Renal pelvis (tissue), 4 donors: ENCODE data around the gene HS6ST3. TPM values are rescaled to one million over a fixed set of nuclear protein-coding genes. Genes with fewer than 3 reads are reported as not detected.

Experiments
- DNase-seq: peaks from one replicate; pipeline ENCODE4 v3.0.0-alpha.2; 2013
- polyA plus RNA-seq, 3 donors: library from polyadenylated mRNA; unstranded; fragments of 120-200 nt; gene quantifications; one replicate each; pipeline ENCODE4 v1.2.1, GENCODE V29; 2013; ENCODE audit not compliant: insufficient read length in 3 of 3

Gene HS6ST3
- polyA plus RNA-seq, 3 donors = 2.5 to 2.9 (median 2.7) TPM

DNA sequence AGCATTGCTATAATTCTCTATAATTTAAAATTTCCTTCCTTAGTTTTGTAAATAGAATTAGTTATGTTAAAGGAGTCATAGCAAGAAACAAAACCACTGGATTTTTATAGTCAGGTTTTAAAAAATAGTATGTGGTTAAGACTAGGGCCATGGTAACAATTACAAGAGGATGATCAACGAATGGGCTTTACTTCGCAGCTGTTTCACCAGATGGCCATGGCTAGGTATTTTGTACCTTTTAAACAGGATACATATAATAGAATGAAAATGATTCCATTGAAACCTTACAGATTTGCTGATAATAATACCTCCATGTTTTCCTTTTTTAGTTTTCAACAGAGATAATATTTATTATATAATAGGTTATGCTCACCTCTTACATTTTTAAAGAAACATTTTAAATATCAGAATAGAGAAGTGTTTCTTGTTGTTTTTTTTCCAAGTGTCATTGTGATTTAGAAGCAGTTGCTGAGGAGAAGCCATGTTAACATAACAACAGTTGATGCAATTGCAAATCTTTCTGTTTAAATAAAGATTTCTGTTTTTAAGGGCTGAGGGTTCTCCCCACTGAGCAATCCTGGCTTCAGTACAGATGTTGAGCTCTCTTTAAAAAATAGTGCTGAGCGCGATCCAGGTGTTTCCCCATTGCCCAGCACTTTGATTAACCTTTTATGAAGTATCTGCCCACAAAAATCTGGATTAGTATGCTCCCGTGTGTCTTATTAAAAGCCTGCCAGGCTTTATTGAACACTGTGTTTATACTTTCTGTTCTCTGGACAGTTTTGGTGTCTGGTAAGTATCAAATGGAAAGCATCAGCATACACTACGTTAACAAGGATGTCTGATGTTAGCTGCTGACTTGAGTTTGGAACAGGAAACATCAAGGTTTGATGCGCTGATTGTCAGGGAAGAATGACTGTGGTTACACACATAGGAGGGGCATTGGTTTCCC is 205.3 kb downstream of the HS6ST3 start:
- DNase-seq = no peak

DNA sequence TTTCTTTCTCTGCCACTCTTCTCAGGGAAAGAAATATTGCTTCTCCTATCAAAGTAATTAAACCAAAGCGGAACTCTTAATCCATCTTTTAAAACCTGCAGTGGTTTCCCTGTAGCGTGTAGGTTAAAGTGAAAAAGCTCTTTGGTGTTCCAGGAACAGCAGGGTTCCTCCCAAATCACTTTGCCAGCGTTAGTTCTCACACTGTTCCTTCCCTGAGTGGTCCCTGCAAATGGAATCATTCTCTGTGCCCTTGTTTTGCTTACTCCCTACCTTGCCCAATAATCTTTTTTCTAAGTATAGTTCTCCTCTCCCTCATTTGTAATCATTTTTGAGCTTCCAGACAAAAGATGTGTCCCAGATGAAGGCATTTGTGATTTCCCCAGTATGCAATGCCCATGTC is 207.5 kb downstream of the HS6ST3 start:
- no peak for DNase-seq

DNA sequence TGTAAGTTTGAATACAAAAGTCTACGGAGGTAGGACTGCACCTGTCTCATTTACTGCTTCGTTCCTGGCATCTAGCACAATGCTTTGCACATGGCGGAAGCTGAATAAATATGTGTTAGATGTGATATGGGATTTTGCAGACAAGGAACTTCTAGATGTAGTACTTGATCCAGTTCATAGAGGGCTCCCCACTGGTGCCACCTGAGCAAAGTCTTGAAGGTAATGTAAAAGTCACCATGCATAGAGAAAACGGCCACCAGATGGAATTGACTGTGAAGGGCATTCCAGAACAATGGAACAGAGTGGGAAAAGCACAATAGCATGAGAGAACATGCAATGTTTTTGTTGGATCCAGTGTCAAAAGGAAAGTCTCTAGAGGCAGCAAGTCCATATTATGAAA is 209.3 kb downstream of the HS6ST3 start:
- no peak for DNase-seq

DNA sequence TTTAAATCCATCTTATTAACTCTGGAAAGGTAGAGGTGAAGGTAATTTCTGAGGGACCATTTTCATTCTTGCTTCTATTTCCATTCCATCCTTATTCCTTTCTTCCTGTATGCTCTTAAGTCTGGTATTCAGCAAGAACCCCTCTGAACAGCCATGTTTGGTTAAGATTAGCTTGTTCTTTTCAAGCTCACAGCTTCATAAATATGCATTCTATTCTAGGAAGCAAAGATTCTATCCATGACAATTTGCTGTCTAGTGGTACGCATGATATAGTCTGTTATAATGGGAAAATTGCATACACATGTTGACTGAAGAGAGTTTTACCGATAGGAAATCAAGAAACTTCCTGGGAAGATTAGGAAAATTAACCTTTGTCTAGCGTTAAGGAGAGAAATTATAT is 218.7 kb downstream of the HS6ST3 start:
- no peak for DNase-seq

DNA sequence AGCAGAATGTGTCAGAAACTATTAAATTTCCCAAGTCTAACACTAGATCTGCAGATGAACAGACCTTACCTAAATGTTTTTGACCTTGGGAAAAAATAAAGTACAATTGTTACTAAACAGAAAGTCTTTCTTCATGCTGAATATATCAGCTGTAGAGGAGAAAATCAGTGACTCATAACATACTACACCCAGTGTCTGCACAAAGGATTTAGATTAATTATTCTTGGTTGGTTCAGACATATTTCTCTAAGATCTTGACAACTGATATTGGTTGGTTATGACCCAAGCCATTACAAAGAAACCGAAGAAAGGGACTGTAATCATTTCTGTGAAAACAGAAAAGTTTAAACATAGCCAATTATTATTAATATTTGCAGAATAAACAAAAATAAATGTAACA is 225.1 kb downstream of the HS6ST3 start:
- DNase-seq = no peak

DNA sequence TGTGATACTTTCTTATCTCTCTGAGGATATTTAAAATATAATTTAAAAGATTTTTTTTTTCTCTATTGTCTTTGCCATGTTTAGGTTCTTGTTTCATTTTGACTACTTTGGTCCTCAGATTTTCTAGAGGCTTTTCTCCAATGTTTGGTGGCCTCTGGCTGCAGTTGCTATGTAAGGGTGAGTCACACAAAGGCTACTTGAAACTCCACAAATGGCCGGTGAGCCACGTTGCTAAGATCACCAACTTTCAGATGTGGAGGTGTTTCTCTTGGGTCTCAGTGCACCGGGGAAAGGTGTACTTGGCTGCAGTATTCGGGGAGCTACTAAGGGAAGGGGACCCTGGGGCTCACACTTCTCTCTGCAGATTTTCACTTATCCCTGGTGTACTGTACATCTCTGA is 248.1 kb downstream of the HS6ST3 start:
- DNase-seq = no peak

DNA sequence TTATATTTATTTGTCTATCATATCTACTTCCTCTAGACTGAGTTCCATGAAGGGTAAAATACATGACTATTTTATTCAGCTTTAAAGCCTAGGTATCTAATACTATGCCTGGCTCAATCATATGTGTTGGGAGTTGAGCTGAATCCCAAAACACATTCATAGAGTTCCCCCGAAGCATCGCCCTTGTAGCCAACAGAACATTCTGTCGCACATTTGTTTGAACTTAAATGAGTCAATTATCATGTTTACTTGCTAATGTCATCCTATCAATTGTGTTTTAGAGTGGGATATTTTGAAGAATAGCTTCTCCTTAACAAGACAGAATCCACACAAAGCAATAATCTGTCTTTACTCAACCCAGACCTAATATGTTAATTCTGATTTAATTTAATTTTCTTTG is 252.4 kb downstream of the HS6ST3 start:
- no peak for DNase-seq

DNA sequence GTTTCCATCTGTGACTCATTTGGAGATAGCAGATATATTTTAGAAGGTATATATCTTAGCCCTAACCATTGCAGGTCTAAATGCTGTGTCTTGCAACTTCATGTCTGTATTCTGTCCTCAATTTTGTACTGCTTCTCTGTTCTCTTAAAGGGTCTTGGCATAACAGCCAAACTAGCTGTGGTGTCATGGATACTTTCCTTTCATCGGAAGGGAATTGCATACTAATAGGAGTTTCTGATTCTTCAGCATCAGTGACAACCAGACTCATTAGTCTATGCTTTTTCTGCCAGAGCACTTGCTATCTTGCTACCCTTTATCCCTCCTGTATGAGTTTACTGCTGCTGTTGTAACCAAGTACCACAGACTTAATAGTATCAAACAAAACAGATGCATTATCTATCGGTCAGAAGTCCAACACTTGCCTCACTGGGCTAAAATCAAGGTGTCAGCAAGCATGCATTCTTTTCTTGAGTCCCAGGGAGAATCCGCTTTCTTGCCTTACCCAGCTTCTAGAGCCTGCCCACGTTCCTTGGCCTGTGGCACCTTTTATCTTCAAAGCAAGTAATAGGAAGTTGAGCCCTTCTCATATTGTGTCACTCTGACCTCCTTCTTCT is 253.1 kb downstream of the HS6ST3 start:
- no peak for DNase-seq

DNA sequence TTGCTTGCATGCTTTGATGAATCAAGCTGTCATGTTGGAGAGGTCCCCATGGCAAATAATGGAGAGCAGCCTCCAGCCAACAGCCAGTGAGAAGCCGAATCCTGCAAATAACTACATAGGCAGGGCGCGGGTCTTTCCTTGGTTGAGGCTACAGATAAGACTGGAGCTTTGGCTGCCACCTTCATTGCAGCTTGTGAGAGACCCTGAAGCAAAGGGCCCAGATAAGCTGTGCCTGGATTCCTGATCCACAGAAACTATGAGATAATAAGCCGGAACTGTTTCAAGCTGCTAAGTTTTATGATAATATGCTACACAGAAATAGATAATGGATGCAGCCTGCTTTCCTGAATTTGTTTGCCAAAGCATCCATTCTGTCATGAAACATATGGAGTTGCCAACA is 257.0 kb downstream of the HS6ST3 start:
- no peak for DNase-seq

DNA sequence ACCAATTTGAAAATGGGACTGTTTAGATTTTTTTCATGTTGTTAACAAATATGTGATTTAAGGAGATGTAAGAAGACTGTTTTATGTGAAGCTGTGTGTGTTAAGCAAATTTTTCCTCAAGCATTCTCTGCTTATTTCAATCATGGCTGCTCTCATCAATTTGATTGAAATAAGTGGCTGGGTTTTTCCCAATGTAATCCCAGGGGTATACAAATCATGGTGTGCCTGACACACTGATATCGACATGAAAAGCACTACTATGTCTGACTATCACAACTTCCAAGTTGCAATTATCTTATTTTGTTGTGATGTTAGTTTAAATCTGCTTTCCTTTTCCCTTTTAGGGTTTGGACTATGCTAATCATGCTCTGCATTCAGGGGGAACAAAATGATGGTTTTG is 283.7 kb downstream of the HS6ST3 start:
- DNase-seq = no peak

DNA sequence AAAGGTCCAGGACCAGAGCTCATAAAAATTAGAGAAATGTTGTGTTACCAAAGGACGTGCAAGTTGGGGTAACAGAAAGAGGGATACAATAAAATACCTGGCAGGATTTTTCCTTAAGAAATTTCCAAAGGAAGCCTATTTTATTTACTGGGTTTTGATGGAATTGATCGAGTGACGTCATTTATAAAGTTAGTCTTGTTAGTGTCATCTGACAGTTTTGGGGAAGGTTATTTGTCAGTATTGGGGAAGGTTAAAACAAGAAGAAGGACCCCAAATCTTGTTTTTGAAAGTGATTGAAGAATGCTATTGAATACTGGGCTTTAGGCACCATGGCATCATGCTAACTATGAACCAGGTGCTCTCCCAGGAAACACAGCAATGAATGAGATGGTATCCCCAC is 287.9 kb downstream of the HS6ST3 start:
- no peak for DNase-seq

DNA sequence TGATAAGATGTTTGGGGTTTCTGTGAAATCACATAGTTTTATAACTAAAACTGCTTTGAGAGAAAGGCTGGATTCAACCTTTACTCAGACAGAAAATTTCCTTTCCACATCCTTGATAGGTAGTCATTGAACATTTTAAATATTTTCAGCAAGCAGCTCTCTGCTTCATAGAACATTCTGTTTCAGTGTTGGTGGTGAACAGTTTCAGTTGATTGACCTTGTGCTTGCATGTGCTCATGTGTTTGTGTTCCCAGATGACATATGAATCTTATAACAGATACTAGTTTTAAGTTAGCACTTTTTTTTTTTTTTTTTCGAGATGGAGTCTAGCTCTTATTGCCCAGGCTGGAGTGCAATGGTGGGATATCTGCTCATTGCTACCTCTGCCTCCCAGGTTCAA is 290.1 kb downstream of the HS6ST3 start:
- no peak for DNase-seq

DNA sequence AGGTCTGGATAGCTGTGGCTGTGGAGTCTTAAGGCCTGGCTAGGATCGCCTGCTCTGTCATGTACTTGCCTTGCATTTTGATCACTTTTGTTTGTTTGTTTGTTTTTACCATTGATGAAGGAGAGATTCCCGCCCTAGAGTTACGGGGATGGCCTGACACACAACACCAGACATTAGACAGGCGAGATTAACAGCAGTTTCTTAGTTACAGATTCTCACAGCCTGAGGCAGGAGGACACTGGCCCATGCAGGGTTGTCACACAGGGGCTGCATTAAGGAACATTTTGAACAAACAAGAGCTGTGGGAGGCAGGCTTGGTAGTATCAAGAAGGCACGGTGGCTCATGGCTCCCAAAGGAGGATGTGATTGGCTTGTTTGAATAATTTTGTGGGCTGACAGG is 291.8 kb downstream of the HS6ST3 start:
- no peak for DNase-seq

DNA sequence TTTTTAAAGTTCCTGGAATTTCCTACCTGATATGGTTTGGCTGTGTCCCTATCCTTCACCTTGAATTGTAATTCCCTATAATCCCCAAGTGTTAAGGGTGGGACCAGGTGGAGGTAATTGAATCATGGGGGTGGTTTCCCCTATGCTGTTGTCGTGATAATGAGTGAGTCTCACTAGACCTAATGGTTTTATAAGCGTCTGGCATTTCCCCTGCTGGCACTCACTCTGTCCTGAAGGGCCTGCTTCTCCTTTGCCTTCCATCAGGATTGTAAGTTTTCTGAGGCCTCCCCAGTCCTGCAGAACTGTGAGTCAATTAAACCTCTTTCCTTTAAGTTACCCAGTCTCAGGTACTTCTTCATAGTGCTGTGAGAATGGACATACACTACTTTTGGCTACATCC is 298.7 kb downstream of the HS6ST3 start:
- DNase-seq = no peak

DNA sequence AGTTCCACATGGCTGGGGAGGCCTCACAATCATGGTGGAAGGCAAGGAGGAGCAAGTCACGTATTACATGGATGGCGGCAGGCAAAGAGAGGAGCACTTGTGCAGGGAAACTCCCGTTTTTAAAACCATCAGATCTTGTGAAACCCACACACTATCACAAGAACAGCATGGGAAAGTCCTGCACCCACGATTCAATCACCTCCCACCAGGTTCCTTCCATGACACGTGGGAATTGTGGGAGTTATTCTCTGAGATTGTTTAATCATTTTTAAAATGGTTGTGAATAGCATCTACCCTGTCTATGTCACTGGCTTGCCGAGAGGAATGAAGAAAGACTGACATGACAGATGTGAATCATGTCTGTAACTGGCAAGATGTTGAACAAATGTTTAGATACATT is 301.7 kb downstream of the HS6ST3 start:
- no peak for DNase-seq

DNA sequence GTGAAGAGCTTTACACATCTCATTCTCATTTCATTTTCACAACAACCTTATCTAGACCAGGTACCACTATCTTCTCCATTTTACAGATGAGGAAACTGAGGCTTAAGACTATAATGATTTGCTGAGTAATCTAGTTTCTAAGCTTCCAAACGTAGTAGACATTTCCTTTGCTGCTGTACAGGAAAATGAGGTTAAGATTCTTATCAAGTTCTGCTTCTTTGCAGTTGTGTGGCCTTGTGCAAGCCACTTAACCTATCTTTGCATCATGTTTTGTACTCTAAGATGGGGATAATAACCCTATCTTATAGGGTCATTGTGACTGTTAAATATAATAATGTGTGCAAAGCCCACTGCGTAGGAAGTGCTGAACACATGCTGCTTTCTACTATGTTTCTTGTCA is 307.9 kb downstream of the HS6ST3 start:
- DNase-seq = no peak

DNA sequence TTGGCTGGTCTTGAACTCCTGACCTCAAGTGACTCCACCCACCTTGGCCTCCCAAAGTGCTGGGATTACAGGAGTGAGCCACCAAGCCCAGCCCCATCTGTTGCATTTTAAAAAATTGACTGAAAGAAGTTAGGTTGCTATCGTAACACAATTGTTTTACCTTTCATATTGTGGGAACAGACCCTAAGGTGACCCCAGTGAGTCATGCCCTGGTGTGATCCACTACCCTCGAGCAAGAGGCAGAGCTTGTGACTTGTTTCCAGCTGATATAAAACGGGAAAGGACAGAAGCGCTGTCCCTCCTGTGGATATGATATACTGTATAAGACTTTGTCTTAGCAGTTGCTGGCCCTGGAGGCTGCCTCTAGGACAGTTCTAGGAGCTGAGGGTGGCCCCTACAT is 308.6 kb downstream of the HS6ST3 start:
- DNase-seq = no peak

DNA sequence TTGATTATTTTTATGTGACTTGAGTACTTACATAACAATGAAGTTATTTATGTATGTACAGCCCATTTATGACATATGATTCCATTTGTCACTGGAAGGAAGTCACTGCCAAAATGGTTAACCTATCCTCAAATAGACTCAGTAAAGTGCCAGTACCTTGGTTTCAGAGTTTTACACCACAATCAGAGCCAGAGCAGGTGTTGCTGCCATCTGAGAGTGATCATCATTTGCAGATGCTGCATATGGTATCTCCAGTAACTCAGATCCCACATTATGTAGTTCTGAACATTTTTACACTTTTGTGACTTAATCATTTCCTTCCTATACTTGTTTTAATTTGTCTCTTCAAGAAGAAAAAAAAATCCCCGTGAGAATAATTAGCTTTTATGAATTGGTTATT is 313.3 kb downstream of the HS6ST3 start:
- DNase-seq = no peak

DNA sequence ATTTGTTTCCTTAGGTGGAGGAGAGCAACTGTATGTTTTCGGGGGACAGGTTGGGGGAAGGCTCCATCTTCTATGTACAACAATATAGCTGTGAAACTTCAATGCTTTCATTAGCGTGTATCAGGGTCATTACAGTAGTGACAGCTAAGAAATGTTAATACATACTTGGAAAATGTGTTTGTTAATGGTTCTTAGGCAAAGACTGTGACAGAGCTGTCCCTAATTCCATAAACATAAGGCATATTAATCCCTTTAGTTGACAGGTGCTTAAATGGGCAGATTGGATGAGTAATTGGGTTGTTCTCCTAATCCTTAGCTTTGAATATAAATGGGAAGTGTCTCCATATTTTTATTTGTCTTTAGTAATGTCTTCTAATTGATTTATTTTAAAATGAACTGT is 313.7 kb downstream of the HS6ST3 start:
- no peak for DNase-seq

DNA sequence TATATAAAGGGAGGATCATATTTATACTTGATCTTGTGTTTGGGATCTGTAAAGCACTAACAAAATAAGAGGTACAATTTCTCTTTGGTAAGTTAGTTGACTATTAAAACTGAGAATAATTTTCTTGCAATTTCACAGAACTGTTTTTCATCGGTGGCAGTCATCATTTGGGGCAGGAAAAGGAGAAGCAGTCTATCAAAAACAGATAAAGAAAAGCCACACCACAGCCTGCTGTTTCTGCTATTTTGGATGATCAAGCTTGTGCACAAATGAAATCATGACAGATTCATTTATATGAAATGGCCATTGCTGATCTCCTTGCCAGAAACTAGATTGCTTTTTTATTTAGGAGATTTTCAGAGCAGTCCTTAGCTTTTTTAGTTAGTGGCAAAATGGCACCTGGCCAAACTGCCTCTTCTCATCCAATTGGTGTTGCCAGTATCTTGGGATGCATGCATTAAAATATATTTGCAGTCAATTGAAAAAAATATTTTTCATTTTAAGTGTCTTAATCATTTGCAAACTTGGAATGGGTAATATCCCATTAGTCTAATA is 326.0 kb downstream of the HS6ST3 start:
- no peak for DNase-seq

DNA sequence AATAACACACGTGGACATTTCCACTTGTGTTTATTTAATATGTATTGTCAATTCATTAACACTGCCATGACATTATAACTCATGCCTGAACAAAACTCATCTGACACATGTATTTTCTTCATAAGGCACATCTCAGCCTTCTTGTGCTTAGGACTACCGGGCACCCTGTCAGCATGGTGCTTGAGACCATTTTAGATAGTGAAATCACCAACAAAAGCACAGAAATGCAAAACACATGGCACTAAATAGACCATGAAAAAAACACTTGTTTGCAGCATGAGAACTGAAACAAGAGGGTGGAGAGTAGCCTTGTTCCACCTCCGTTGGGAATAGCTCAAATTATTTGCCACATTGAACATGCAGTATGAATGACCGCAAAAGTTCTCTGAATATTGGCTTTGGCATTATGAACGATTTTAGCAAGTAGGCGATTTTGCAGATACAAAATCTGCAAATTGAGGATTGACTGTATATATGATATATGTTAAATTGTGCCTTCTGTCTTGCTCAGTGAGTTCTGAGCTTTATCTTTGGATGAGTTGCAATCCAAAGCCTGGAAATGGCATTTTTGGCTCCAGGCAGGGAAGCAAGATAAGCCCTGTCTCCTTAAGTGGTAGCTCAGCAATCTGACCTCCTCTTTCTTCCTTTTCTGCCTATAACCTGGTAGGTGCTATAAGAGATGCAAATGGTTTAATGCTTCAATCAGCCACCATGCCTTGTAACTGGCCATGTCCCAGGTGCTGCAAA is 328.2 kb downstream of the HS6ST3 start:
- DNase-seq = no peak

DNA sequence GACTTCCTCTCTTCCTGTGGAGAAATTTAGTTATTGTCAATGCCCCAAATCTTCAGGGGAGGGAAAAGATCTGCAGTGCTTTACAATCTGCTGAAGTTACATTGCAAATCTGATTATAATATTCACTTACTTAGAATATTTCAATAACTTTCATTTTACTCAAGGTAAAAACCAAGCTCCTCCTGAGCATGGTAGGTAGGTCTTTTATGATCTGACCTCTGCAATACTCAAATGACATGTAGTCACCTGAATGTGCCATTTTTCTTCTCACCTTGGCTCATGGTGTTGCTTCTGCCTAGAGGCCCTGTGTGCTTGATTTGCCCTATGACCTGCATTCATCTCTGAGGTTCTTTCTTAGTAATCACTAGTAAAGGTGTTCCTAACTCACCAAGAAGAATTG is 331.4 kb downstream of the HS6ST3 start:
- no peak for DNase-seq

DNA sequence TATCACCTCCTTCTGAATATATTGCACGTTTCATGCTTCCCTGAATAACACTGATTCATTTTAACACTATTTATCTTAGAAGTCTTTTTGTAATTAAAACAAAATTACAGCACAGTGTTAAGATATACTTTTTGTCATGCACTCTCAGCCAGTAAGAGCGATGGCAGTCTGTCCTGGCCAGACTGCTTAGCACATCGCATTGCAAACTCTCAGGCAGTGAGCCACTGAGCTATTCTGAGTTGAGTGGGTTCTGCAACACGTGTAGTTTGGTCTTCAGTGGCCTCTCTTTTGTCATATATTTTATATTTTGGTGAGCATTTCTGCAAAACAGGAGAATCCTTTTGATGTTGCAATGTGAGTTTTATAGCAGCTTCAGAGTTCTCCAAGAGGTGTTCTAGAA is 332.1 kb downstream of the HS6ST3 start:
- DNase-seq = no peak
